Body of pancreas (tissue), 4 donors: ENCODE measurements around the gene P2RX3.

Experiments used
- POLR2A ChIP-seq, 3 donors: fragments of 450-650 bp; IDR thresholded peaks; one replicate each; pipeline ENCODE4 v1.6.1; 2016; ENCODE audit warnings: antibody characterized with exemption in 3 of 3, mild to moderate bottlenecking in 2 of 3
- TF ChIP-seq, protein P1 (sequence below), 7 experiments: fragments of 450-650 bp in 4 of 7; fragments of 200-600 bp in 3 of 7; sonication (generic) in 3 of 7; IDR thresholded peaks; one replicate each; pipeline ENCODE4 v1.5.1; 2016 to 2019; ENCODE audit warnings: antibody characterized with exemption in 7 of 7

DNA sequence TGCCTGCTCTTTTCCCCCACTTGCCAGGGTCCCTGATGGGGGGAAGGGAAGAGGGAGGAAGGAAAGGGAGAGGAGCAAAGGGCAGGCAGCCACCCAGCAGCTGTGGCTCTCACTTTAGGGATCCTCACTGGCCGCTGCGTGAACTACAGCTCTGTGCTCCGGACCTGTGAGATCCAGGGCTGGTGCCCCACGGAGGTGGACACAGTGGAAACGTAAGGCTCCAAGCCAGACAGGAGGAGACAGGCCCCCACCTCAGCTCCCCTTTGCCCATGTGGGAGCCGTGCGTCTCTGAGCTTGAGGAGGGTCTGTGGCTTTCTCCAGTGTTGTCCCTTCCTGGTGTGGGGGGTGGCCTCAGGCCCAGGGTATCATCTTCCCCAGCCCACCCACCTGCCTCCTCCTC, 9.9 kb downstream of the P2RX3 start:
- TF ChIP-seq, protein P1, sequence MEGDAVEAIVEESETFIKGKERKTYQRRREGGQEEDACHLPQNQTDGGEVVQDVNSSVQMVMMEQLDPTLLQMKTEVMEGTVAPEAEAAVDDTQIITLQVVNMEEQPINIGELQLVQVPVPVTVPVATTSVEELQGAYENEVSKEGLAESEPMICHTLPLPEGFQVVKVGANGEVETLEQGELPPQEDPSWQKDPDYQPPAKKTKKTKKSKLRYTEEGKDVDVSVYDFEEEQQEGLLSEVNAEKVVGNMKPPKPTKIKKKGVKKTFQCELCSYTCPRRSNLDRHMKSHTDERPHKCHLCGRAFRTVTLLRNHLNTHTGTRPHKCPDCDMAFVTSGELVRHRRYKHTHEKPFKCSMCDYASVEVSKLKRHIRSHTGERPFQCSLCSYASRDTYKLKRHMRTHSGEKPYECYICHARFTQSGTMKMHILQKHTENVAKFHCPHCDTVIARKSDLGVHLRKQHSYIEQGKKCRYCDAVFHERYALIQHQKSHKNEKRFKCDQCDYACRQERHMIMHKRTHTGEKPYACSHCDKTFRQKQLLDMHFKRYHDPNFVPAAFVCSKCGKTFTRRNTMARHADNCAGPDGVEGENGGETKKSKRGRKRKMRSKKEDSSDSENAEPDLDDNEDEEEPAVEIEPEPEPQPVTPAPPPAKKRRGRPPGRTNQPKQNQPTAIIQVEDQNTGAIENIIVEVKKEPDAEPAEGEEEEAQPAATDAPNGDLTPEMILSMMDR (IDR thresholded peaks at IDR 0.05) = no peak
- no peak for TF ChIP-seq POLR2A (IDR thresholded peaks at IDR 0.05)
